SK-N-SH (cell line): ENCODE data around the gene PCP4.

ENCODE experiments used
- ELF1 ChIP-seq: IDR thresholded peaks from 2 replicates; pipeline ENCODE4 v1.4.0; 2012
- MEF2A ChIP-seq: IDR thresholded peaks from 2 replicates; pipeline ENCODE4 v1.4.0; 2012; ENCODE audit warnings: low read depth, borderline replicate concordance
- NFIC ChIP-seq: IDR thresholded peaks from 2 replicates; pipeline ENCODE4 v1.4.0; 2012; ENCODE audit warnings: borderline replicate concordance
- POLR2AphosphoS5 ChIP-seq: IDR thresholded peaks from 2 replicates; pipeline ENCODE4 v1.6.1; 2012; ENCODE audit warnings: low read depth, low read length
- RXRA ChIP-seq: IDR thresholded peaks from 2 replicates; pipeline ENCODE4 v1.4.0; 2012; ENCODE audit warnings: low read depth, mild to moderate bottlenecking, borderline replicate concordance
- SIN3A ChIP-seq: IDR thresholded peaks from 2 replicates; pipeline ENCODE4 v1.6.1; 2012; ENCODE audit warnings: low read depth, mild to moderate bottlenecking, low read length, moderate library complexity, borderline replicate concordance
- TCF12 ChIP-seq: IDR thresholded peaks from 2 replicates; pipeline ENCODE4 v1.4.0; 2012
- YY1 ChIP-seq: IDR thresholded peaks from 2 replicates; pipeline ENCODE4 v1.4.0; 2012; ENCODE audit warnings: low read depth, mild to moderate bottlenecking
- TF ChIP-seq, protein P1 (sequence below): IDR thresholded peaks from 2 replicates; pipeline ENCODE4 v1.4.0; 2012; ENCODE audit warnings: low read depth, borderline replicate concordance
- TF ChIP-seq, protein P2 (sequence below): fragments of 200-600 bp; sonication (generic); IDR thresholded peaks from 2 replicates; pipeline ENCODE4 v1.6.1; 2017; ENCODE audit warnings: antibody characterized with exemption, mild to moderate bottlenecking, moderate library complexity

DNA sequence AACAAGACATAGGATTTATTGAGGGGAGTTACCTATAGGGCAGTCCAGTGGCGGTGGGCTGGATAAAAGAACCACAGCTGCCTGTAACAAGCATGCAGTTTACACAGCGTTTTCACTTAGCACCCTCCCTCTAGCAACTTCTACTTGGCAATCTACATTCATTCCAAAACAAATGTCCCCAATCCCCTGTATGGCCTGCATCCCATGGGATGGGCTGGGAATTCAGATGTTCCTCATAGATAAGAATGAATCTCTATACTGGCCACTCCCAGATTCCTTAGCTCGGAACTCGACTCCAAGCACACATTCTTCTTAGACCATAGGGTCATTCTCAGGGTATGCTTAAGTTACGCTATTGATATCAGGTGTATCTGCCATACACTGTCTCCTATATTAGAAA is 33.3 kb downstream of the PCP4 start:
- TF ChIP-seq, protein P1, sequence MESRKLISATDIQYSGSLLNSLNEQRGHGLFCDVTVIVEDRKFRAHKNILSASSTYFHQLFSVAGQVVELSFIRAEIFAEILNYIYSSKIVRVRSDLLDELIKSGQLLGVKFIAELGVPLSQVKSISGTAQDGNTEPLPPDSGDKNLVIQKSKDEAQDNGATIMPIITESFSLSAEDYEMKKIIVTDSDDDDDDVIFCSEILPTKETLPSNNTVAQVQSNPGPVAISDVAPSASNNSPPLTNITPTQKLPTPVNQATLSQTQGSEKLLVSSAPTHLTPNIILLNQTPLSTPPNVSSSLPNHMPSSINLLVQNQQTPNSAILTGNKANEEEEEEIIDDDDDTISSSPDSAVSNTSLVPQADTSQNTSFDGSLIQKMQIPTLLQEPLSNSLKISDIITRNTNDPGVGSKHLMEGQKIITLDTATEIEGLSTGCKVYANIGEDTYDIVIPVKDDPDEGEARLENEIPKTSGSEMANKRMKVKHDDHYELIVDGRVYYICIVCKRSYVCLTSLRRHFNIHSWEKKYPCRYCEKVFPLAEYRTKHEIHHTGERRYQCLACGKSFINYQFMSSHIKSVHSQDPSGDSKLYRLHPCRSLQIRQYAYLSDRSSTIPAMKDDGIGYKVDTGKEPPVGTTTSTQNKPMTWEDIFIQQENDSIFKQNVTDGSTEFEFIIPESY, result no peak
- TF ChIP-seq, protein P2, sequence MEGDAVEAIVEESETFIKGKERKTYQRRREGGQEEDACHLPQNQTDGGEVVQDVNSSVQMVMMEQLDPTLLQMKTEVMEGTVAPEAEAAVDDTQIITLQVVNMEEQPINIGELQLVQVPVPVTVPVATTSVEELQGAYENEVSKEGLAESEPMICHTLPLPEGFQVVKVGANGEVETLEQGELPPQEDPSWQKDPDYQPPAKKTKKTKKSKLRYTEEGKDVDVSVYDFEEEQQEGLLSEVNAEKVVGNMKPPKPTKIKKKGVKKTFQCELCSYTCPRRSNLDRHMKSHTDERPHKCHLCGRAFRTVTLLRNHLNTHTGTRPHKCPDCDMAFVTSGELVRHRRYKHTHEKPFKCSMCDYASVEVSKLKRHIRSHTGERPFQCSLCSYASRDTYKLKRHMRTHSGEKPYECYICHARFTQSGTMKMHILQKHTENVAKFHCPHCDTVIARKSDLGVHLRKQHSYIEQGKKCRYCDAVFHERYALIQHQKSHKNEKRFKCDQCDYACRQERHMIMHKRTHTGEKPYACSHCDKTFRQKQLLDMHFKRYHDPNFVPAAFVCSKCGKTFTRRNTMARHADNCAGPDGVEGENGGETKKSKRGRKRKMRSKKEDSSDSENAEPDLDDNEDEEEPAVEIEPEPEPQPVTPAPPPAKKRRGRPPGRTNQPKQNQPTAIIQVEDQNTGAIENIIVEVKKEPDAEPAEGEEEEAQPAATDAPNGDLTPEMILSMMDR, result no peak
- TF ChIP-seq TCF12 (no peak), POLR2AphosphoS5 (no peak), NFIC (no peak), ELF1 (no peak), RXRA (no peak), SIN3A (no peak), MEF2A (no peak), YY1 (no peak)
